Mesothelial cell of epicardium (in vitro differentiated cells): ENCODE data around the gene SEMA3A. TPM values are rescaled to one million over a fixed set of nuclear protein-coding genes. Genes with fewer than 3 reads are reported as not detected.

Experiments
- DNase-seq, 2 experiments: peaks; one replicate each; pipeline ENCODE4 v3.0.0; 2021; ENCODE audit warnings: low spot score in 2 of 2; ENCODE audit not compliant: unreplicated experiment in 2 of 2
- H3K27ac Mint-ChIP-seq: 2 replicates; pipeline ENCODE4 v1.8.0; 2021; ENCODE audit warnings: mixed read lengths
- H3K27me3 Mint-ChIP-seq: 2 replicates; pipeline ENCODE4 v1.8.0; 2021; ENCODE audit warnings: low read depth, mixed read lengths
- H3K36me3 Mint-ChIP-seq: 2 replicates; pipeline ENCODE4 v1.8.0; 2021; ENCODE audit warnings: mixed read lengths
- H3K4me1 Mint-ChIP-seq: 2 replicates; pipeline ENCODE4 v1.8.0; 2021; ENCODE audit warnings: mixed read lengths
- H3K4me3 Mint-ChIP-seq: 2 replicates; pipeline ENCODE4 v1.8.0; 2021; ENCODE audit warnings: mild to moderate bottlenecking, moderate library complexity, mixed read lengths
- H3K9me3 Mint-ChIP-seq: 2 replicates; pipeline ENCODE4 v1.8.0; 2021; ENCODE audit warnings: mixed read lengths
- CTCF ChIP-seq: fragments of 200-600 bp; sonication (generic); IDR thresholded peaks from one replicate; pipeline ENCODE4 v1.5.0; 2021; ENCODE audit warnings: antibody characterized with exemption; ENCODE audit not compliant: unreplicated experiment
- total RNA-seq: library from RNA; stranded (reverse); gene quantifications from 3 replicates; pipeline ENCODE4 v1.2.1, GENCODE V29; 2021

The SEMA3A gene
- total RNA-seq, 1 donor from 2014 or later = 44.4 TPM

- H3K27me3 Mint-ChIP-seq = no peaks in the 10 kb centered on the region
- no peak for TF ChIP-seq CTCF
- DNase-seq = no peak
- H3K4me3 Mint-ChIP-seq = no peak overlapping the region
- peak overlapping the region; percentile 88 for H3K27ac Mint-ChIP-seq
- peaks cover 32% of the 10 kb centered on the region for H3K4me1 Mint-ChIP-seq
- H3K9me3 Mint-ChIP-seq = peaks cover 10% of the 10 kb centered on the region
- H3K36me3 Mint-ChIP-seq = peaks cover 3% of the 10 kb centered on the region
Measured at GRCh38 chr7:84091318-84091717, 103.3 kb downstream of the SEMA3A start.

DNA sequence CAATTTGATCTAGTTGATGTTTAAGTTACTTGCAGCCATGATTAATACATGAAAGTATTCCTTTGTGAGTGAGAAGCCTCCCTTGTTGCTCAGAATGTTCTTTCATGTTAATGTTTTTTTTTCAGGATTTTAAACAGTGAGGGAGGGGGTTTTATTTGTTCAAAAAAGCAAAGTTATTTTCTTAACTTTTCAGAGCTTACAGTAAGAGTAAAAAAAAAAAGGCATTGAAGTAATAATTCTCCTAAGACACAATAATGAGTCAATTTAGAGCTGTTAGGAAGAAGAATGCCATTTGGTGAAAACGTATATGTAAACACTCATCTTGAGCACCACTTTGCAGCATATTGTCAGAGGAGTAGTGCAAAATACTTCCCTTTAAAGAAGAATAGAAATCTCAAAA is 105.8 kb downstream of the SEMA3A start:
- H3K9me3 Mint-ChIP-seq = peaks cover 10% of the 10 kb centered on the region
- H3K36me3 Mint-ChIP-seq = peaks cover 3% of the 10 kb centered on the region
- no peak for TF ChIP-seq CTCF
- no peak overlapping the region for H3K4me3 Mint-ChIP-seq
- no peaks in the 10 kb centered on the region for H3K27me3 Mint-ChIP-seq
- peaks cover 39% of the 10 kb centered on the region for H3K4me1 Mint-ChIP-seq
- no peak for DNase-seq
- H3K27ac Mint-ChIP-seq = peak overlapping the region; percentile 25

DNA sequence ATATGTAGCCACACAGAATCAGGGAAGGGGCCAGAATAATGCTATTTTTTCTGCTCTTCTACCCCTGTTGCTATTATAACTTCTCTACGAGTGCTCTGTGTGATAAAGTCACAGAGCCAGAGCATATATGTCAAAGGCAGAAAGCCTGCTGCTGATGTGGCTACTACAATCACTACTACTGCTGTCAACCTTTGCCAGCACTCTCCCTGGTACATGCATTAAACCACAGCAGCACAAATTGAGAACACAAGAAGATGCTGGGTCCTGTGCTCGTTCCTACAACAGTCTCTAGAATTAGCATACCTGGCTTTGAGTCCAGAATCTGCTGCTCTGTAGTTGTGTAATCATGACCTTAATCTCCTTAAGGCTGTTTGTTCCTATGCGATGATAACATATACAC is 108.6 kb downstream of the SEMA3A start:
- H3K4me3 Mint-ChIP-seq = no peak overlapping the region
- H3K27me3 Mint-ChIP-seq = no peaks in the 10 kb centered on the region
- DNase-seq = no peak

GRCh38 chr7:84085147-84085546 is 109.4 kb downstream of the SEMA3A start:
- no peak for TF ChIP-seq CTCF
- Mint-ChIP-seq H3K9me3 (peaks cover 3% of the 10 kb centered on the region), H3K4me3 (no peak overlapping the region), H3K27me3 (no peaks in the 10 kb centered on the region), H3K36me3 (no peaks in the 10 kb centered on the region), H3K27ac (peak overlapping the region; percentile 41), H3K4me1 (peaks cover 21% of the 10 kb centered on the region)
- no peak for DNase-seq

More for the DNA sequence above, 108.6 kb downstream of the SEMA3A start:
- TF ChIP-seq CTCF = no peak
- Mint-ChIP-seq H3K27ac (peak overlapping the region; percentile 61), H3K9me3 (peaks cover 3% of the 10 kb centered on the region), H3K36me3 (no peaks in the 10 kb centered on the region), H3K4me1 (peaks cover 26% of the 10 kb centered on the region)

DNA sequence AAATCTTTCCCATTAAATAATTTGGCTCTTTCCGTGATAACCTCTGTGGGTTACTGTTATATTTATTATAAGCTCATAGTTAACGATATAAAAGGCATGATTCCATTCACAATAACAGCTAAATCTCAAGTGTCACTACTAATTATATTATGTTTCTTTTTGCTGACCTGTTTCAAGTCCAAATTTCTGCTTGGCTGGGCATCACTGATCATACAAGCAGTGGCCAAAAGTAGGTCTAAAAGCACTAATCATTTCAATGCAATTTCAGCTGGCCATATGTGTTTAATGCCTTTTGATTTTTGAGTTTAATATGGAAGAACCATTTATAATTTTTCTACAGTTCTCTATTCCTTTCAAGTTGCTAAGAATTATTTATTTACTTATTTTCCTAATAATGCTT is 110.7 kb downstream of the SEMA3A start:
- no peaks in the 10 kb centered on the region for H3K27me3 Mint-ChIP-seq
- no peak overlapping the region for H3K27ac Mint-ChIP-seq
- peaks cover 3% of the 10 kb centered on the region for H3K9me3 Mint-ChIP-seq
- no peak overlapping the region for H3K4me3 Mint-ChIP-seq
- TF ChIP-seq CTCF = no peak
- DNase-seq = no peak
- H3K36me3 Mint-ChIP-seq = no peaks in the 10 kb centered on the region
- H3K4me1 Mint-ChIP-seq = peaks cover 17% of the 10 kb centered on the region

DNA sequence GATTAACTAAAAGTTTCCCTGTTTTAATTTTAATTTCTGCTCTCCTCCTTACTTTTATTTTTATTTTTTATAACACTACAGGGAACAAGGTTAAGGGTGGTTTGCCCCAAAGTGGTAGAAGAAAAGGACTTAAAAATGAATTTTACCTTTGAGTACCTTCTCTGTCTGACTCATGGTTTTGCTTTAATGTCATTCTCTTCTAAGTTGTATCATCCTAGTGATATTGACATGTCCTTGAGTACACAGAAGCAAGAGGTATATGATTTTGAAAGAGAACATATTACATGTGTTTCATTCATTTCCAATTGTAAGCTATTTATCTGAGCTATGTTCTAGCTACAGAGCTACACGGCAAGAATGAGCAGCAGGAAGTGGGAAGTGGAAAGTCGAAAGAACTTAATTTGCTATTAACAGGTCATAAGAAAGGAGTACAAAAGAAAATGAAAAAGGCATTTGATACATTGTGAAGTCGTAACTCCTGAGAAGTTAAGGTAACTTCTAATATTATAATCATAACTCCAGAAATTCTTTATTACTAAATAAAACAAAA is 112.5 kb downstream of the SEMA3A start:
- H3K27me3 Mint-ChIP-seq = no peaks in the 10 kb centered on the region
- no peak for DNase-seq
- TF ChIP-seq CTCF = no peak
- H3K27ac Mint-ChIP-seq = no peak overlapping the region
- no peak overlapping the region for H3K4me3 Mint-ChIP-seq
- H3K4me1 Mint-ChIP-seq = peaks cover 18% of the 10 kb centered on the region
- H3K9me3 Mint-ChIP-seq = no peaks in the 10 kb centered on the region
- H3K36me3 Mint-ChIP-seq = no peaks in the 10 kb centered on the region
